ENCODE results near the gene CSNK1G2.

Gene CSNK1G2

GRCh38 chr19:1962674-1963073 is 21.7 kb downstream of the CSNK1G2 start:
- Histone ChIP-seq H3K27me3 (no peaks in the 10 kb centered on the region), H3K27ac (no peak overlapping the region), H3K9me3 (no peaks in the 10 kb centered on the region), H3K4me3 (ENCODE audit: low read depth in 1 of 2, low read length in 1 of 2) (no peak overlapping the region), H3K4me1 (ENCODE audit: control insufficient read depth in 1 of 2, insufficient read depth in 1 of 2, low read depth in 1 of 2, low read length in 1 of 2) (no peaks in the 10 kb centered on the region), H3K36me3 (peaks cover 37% of the 10 kb centered on the region)
- TF ChIP-seq CTCF (IDR thresholded peaks at IDR 0.05), result no peak

GRCh38 chr19:1967087-1967608 is 26.2 kb downstream of the CSNK1G2 start:
- H3K36me3 ChIP-seq, result peaks cover 51% of the 10 kb centered on the region

GRCh38 chr19:1968279-1969175 is 27.6 kb downstream of the CSNK1G2 start:
- Histone ChIP-seq H3K27ac (no peak overlapping the region), H3K36me3 (peaks cover 45% of the 10 kb centered on the region), H3K4me1 (ENCODE audit: control insufficient read depth in 1 of 2, insufficient read depth in 1 of 2, low read depth in 1 of 2, low read length in 1 of 2) (no peaks in the 10 kb centered on the region), H3K9me3 (no peaks in the 10 kb centered on the region), H3K4me3 (ENCODE audit: low read depth in 1 of 2, low read length in 1 of 2) (no peak overlapping the region), H3K27me3 (no peaks in the 10 kb centered on the region)
- TF ChIP-seq CTCF (IDR thresholded peaks at IDR 0.05), result no peak

More at GRCh38 chr19:1967087-1967608, 26.2 kb downstream of the CSNK1G2 start:
- no peak overlapping the region for H3K4me3 ChIP-seq (ENCODE audit: low read depth in 1 of 2, low read length in 1 of 2)
- no peak for TF ChIP-seq CTCF (IDR thresholded peaks at IDR 0.05)
- no peak overlapping the region for H3K27ac ChIP-seq
- no peaks in the 10 kb centered on the region for H3K4me1 ChIP-seq (ENCODE audit: control insufficient read depth in 1 of 2, insufficient read depth in 1 of 2, low read depth in 1 of 2, low read length in 1 of 2)
- H3K27me3 ChIP-seq, result no peaks in the 10 kb centered on the region
- no peaks in the 10 kb centered on the region for H3K9me3 ChIP-seq

- H3K27ac ChIP-seq, result no peak overlapping the region
- no peak overlapping the region for H3K4me3 ChIP-seq (ENCODE audit: low read depth in 1 of 2, low read length in 1 of 2)
- no peaks in the 10 kb centered on the region for H3K9me3 ChIP-seq
- H3K4me1 ChIP-seq (ENCODE audit: control insufficient read depth in 1 of 2, insufficient read depth in 1 of 2, low read depth in 1 of 2, low read length in 1 of 2), result no peaks in the 10 kb centered on the region
- H3K27me3 ChIP-seq, result no peaks in the 10 kb centered on the region
- H3K36me3 ChIP-seq, result peaks cover 48% of the 10 kb centered on the region
- no peak for TF ChIP-seq CTCF (IDR thresholded peaks at IDR 0.05)
These were observed 28.4 kb downstream of the CSNK1G2 start for GRCh38 chr19:1969176-1970002.

- TF ChIP-seq CTCF (IDR thresholded peaks at IDR 0.05), result no peak
- Histone ChIP-seq H3K36me3 (peaks cover 51% of the 10 kb centered on the region), H3K4me3 (ENCODE audit: low read depth in 1 of 2, low read length in 1 of 2) (no peak overlapping the region), H3K27ac (no peak overlapping the region), H3K4me1 (ENCODE audit: control insufficient read depth in 1 of 2, insufficient read depth in 1 of 2, low read depth in 1 of 2, low read length in 1 of 2) (no peaks in the 10 kb centered on the region), H3K27me3 (no peaks in the 10 kb centered on the region), H3K9me3 (no peaks in the 10 kb centered on the region)
These were observed 29.2 kb downstream of the CSNK1G2 start for GRCh38 chr19:1970003-1970805.

Data from neutrophil (primary cell).